ENCODE results near the gene RPS6KA5.

RPS6KA5 gene

GRCh38 chr14:90851327-90852036 lies 209.0 kb downstream of the RPS6KA5 start:
- Histone ChIP-seq H3K27me3 (ENCODE audit: insufficient read depth, low read length) (no peaks in the 10 kb centered on the region), H2AFZ (ENCODE audit: low read length) (no peak overlapping the region), H3K9ac (ENCODE audit: low read length) (no peak overlapping the region), H3F3A (ENCODE audit: insufficient read depth, low read length) (no peaks in the 10 kb centered on the region), H3K4me3 (ENCODE audit: low read depth, low read length, poor library complexity, severe bottlenecking) (no peak overlapping the region), H3K36me3 (ENCODE audit: insufficient read depth, low read length) (no peaks in the 10 kb centered on the region), H3K4me1 (ENCODE audit: insufficient read depth, low read length, severe bottlenecking) (no peaks in the 10 kb centered on the region), H3K79me2 (ENCODE audit: insufficient read depth, low read length) (no peaks in the 10 kb centered on the region), H3K4me2 (ENCODE audit: low read length) (no peak overlapping the region), H3K27ac (ENCODE audit: low read depth, low read length, poor library complexity, severe bottlenecking) (no peak overlapping the region), H3K9me3 (ENCODE audit: low read length) (no peaks in the 10 kb centered on the region), H3K9me2 (ENCODE audit: low read depth, low read length) (no peaks in the 10 kb centered on the region), H4K20me1 (ENCODE audit: insufficient read depth, low read length) (no peaks in the 10 kb centered on the region)
- TF ChIP-seq EZH2 (IDR thresholded peaks at IDR 0.05; ENCODE audit: borderline replicate concordance, low read length) (no peak), CTCF (IDR thresholded peaks at IDR 0.05; ENCODE audit: low read length) (no peak)

- no peak for TF ChIP-seq CTCF (IDR thresholded peaks at IDR 0.05; ENCODE audit: low read length)
- no peak for TF ChIP-seq EZH2 (IDR thresholded peaks at IDR 0.05; ENCODE audit: borderline replicate concordance, low read length)
- no peaks in the 10 kb centered on the region for H3K79me2 ChIP-seq (ENCODE audit: insufficient read depth, low read length)
- H3K4me3 ChIP-seq (ENCODE audit: low read depth, low read length, poor library complexity, severe bottlenecking): no peak overlapping the region
- H3K4me2 ChIP-seq (ENCODE audit: low read length): no peak overlapping the region
- H4K20me1 ChIP-seq (ENCODE audit: insufficient read depth, low read length): no peaks in the 10 kb centered on the region
- H2AFZ ChIP-seq (ENCODE audit: low read length): no peak overlapping the region
- no peaks in the 10 kb centered on the region for H3K36me3 ChIP-seq (ENCODE audit: insufficient read depth, low read length)
- no peak overlapping the region for H3K9ac ChIP-seq (ENCODE audit: low read length)
- H3K27ac ChIP-seq (ENCODE audit: low read depth, low read length, poor library complexity, severe bottlenecking): no peak overlapping the region
- no peaks in the 10 kb centered on the region for H3K27me3 ChIP-seq (ENCODE audit: insufficient read depth, low read length)
- H3K4me1 ChIP-seq (ENCODE audit: insufficient read depth, low read length, severe bottlenecking): no peaks in the 10 kb centered on the region
- no peaks in the 10 kb centered on the region for H3K9me3 ChIP-seq (ENCODE audit: low read length)
- H3F3A ChIP-seq (ENCODE audit: insufficient read depth, low read length): no peaks in the 10 kb centered on the region
- H3K9me2 ChIP-seq (ENCODE audit: low read depth, low read length): no peaks in the 10 kb centered on the region
Observed at GRCh38 chr14:90850487-90850886, 210.0 kb downstream of the RPS6KA5 start.

- no peaks in the 10 kb centered on the region for H3K4me1 ChIP-seq (ENCODE audit: insufficient read depth, low read length, severe bottlenecking)
- no peaks in the 10 kb centered on the region for H3F3A ChIP-seq (ENCODE audit: insufficient read depth, low read length)
- H3K9me2 ChIP-seq (ENCODE audit: low read depth, low read length): no peaks in the 10 kb centered on the region
- H3K4me3 ChIP-seq (ENCODE audit: low read depth, low read length, poor library complexity, severe bottlenecking): no peak overlapping the region
- H4K20me1 ChIP-seq (ENCODE audit: insufficient read depth, low read length): no peaks in the 10 kb centered on the region
- H3K9ac ChIP-seq (ENCODE audit: low read length): no peak overlapping the region
- H2AFZ ChIP-seq (ENCODE audit: low read length): no peak overlapping the region
- no peak overlapping the region for H3K27ac ChIP-seq (ENCODE audit: low read depth, low read length, poor library complexity, severe bottlenecking)
- H3K9me3 ChIP-seq (ENCODE audit: low read length): no peaks in the 10 kb centered on the region
- H3K36me3 ChIP-seq (ENCODE audit: insufficient read depth, low read length): no peaks in the 10 kb centered on the region
- H3K27me3 ChIP-seq (ENCODE audit: insufficient read depth, low read length): no peaks in the 10 kb centered on the region
- no peak overlapping the region for H3K4me2 ChIP-seq (ENCODE audit: low read length)
- TF ChIP-seq CTCF (IDR thresholded peaks at IDR 0.05; ENCODE audit: low read length): no peak
- TF ChIP-seq EZH2 (IDR thresholded peaks at IDR 0.05; ENCODE audit: borderline replicate concordance, low read length): no peak
- no peaks in the 10 kb centered on the region for H3K79me2 ChIP-seq (ENCODE audit: insufficient read depth, low read length)
Observed at GRCh38 chr14:90849787-90850444, 210.5 kb downstream of the RPS6KA5 start.
